IPS DF 6.9 (cell line): ENCODE measurements around the gene UNK.
"Not testable (repeated sequence)": the region's sequence is repeated elsewhere in the genome, so short reads cannot be mapped to it uniquely, and the experiment has no call there.

Experiments used
- DNase-seq: peaks from one replicate; pipeline ENCODE4 v3.0.0-alpha.2; 2013; ENCODE audit warnings: low read depth, low spot score
- H3K27ac ChIP-seq: one replicate; pipeline ENCODE4 v1.5.1; 2013; ENCODE audit warnings: low read length, control low read depth
- H3K27me3 ChIP-seq: 2 replicates; pipeline ENCODE4 v1.6.1; 2013; ENCODE audit warnings: mild to moderate bottlenecking, low read length; ENCODE audit not compliant: control insufficient read depth, insufficient read depth
- H3K36me3 ChIP-seq: 2 replicates; pipeline ENCODE4 v1.6.1; 2013; ENCODE audit warnings: low read length; ENCODE audit not compliant: control insufficient read depth, insufficient read depth
- H3K4me1 ChIP-seq: 2 replicates; pipeline ENCODE4 v1.6.1; 2013; ENCODE audit warnings: low read length; ENCODE audit not compliant: control insufficient read depth, insufficient read depth
- H3K4me3 ChIP-seq: 2 replicates; pipeline ENCODE4 v1.5.1; 2013; ENCODE audit warnings: mild to moderate bottlenecking, low read length
- H3K9me3 ChIP-seq: 2 replicates; pipeline ENCODE4 v1.6.1; 2013; ENCODE audit warnings: low read length, inconsistent platforms; ENCODE audit not compliant: control insufficient read depth, insufficient read depth
- WGBS: extraction: QIAGEN DNeasy Blood & Tissue Kit; methylation state at CpG from one replicate; pipeline ENCODE4 v1.1.7; 2013; ENCODE audit warnings: mixed read lengths, missing lambda C conversion rate; ENCODE audit not compliant: insufficient read length, insufficient coverage; 5-methylcytosine and 5-hydroxymethylcytosine counted together

UNK gene

DNA sequence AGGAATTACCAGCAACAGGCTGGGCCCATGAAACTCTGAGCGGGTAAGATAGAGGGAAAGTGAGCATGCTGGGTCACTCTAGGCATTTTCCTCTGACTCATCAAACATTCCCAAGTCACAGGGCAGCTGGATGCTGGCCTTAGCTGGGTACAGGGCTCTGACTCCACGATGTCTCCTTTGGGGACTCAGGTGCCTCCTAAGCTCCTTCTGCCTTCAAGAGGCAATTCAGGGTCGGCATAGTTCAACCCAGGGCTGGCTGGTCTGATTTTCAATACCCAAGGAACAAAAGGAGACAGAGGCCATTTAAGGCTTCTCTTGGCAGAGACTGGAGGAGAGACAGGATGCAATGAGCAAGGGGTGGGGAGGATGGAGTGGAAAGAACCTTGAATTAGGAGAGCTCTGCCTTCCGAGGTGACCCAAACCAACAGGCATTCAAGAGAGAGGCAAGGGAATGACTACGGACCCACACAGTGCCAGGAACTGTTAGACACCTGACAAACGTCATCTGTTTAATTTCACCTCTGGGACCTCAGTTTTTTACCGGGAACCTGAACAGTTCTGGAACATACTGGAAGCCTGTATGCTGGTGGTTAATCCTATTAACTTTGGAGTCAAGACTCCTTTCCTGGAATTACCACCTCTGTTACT lies 69.6 kb downstream of the UNK start:
- Histone ChIP-seq H3K36me3 (peaks cover 10% of the 10 kb centered on the region), H3K4me1 (no peaks in the 10 kb centered on the region), H3K4me3 (peak overlapping the region; percentile 75; the same call in 1 of the 2 replicates), H3K9me3 (no peaks in the 10 kb centered on the region), H3K27ac (no peak overlapping the region), H3K27me3 (no peaks in the 10 kb centered on the region)
- DNase-seq: no peak
- no CpG with 5 or more reads among the region's 7 CpGs for WGBS

- no peak for DNase-seq
- Histone ChIP-seq H3K4me3 (peak overlapping the region; percentile 75; the same call in 1 of the 2 replicates), H3K36me3 (peaks cover 4% of the 10 kb centered on the region), H3K9me3 (no peaks in the 10 kb centered on the region), H3K27ac (no peak overlapping the region), H3K27me3 (no peaks in the 10 kb centered on the region), H3K4me1 (no peaks in the 10 kb centered on the region)
- WGBS: no CpG with 5 or more reads among the region's 19 CpGs
Measured at GRCh38 chr17:75854881-75855309, 70.3 kb downstream of the UNK start.

- Histone ChIP-seq H3K36me3 (peaks cover 3% of the 10 kb centered on the region), H3K27ac (no peak within 1 kb of the TSS), H3K4me1 (no peaks in the 10 kb centered on the region), H3K9me3 (no peaks in the 10 kb centered on the region), H3K4me3 (peak within 1 kb of the TSS; percentile 94), H3K27me3 (no peaks in the 10 kb centered on the region)
- no CpG with 5 or more reads among the region's 58 CpGs for WGBS
- DNase-seq: peak; percentile 100
Measured at GRCh38 chr17:75855310-75856061, 70.9 kb downstream of the UNK start, which contains the start of gene WBP2. Gene WBP2, minus strand, starts transcription at chr17:75855335. Its CDS starts 38 bp downstream, at chr17:75855297.

DNA sequence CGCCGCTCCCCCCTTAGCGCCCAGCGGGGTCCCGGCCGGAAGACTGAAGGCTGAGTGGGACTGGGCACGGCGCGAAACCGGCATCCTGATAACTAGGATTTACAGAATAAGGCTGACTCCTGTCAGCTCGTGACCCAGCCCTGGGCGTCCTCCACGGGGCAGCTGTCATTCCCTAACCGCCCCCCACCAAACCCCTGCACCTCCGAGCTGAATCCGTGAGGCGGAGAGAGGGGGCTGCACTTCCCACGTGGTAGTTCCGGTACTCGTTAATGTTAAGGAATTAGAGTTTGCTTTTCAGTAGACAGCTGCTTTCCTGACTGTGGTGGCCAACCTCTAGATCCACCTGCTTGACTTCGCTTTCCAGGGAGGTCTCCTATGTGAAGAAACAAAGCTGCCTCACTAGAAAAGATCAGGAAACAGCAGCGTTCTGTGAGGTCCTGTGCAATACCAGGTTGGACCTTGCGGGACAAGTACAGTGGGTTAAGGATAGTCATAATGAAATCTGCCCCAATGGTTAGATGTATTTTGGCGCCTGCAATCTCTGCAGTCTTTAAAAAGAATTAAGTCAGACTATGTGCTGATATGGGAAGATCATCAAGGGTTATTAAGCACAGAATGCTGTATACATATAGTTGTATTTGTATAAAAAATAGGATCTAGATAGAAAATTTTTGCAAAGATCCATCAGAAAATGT lies 71.6 kb downstream of the UNK start:
- H3K27ac ChIP-seq: no peak overlapping the region
- DNase-seq: no peak
- peak overlapping the region; percentile 94; the same call in 1 of the 2 replicates for H3K4me3 ChIP-seq
- H3K27me3 ChIP-seq: no peaks in the 10 kb centered on the region
- H3K4me1 ChIP-seq: no peaks in the 10 kb centered on the region
- peaks cover 2% of the 10 kb centered on the region; the same call in 1 of the 2 replicates for H3K36me3 ChIP-seq
- no peaks in the 10 kb centered on the region for H3K9me3 ChIP-seq
- WGBS: no CpG with 5 or more reads among the region's 24 CpGs

DNA sequence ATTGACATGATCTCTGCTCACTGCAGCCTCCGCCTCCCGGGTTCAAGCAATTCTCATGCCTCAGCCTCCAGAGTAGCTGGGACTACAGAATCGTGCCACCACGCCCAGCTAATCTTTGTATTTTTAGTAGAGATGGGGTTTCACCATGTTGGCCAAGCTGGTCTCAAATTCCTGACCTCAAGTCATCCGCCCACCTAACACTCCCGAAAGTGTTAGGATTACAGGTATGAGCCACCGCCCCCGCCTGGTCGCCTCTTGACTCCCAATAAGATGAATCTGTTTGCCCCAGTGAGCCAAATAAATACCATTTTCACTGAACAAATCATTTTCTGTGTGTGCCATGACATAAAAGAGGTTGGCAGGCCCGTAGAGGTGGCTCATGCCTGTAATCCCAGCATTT lies 74.8 kb downstream of the UNK start:
- H3K4me1 ChIP-seq, H3K36me3 ChIP-seq, H3K4me3 ChIP-seq, DNase-seq, H3K27ac ChIP-seq, H3K27me3 ChIP-seq, H3K9me3 ChIP-seq: not testable (repeated sequence)
- no CpG with 5 or more reads among the region's 10 CpGs for WGBS

GRCh38 chr17:75861927-75862317 lies 77.3 kb downstream of the UNK start:
- Histone ChIP-seq H3K4me1 (peaks cover 2% of the 10 kb centered on the region; the same call in 1 of the 2 replicates), H3K4me3 (no peak overlapping the region), H3K36me3 (no peaks in the 10 kb centered on the region), H3K27me3 (no peaks in the 10 kb centered on the region), H3K27ac (no peak overlapping the region), H3K9me3 (no peaks in the 10 kb centered on the region)
- no CpG with 5 or more reads among the region's 9 CpGs for WGBS
- DNase-seq: no peak

- H3K27ac ChIP-seq: no peak overlapping the region
- no peak overlapping the region for H3K4me3 ChIP-seq
- DNase-seq: no peak
- H3K4me1 ChIP-seq: peaks cover 2% of the 10 kb centered on the region; the same call in 1 of the 2 replicates
- no CpG with 5 or more reads among the region's 8 CpGs for WGBS
- H3K9me3 ChIP-seq: no peaks in the 10 kb centered on the region
- no peaks in the 10 kb centered on the region for H3K36me3 ChIP-seq
- H3K27me3 ChIP-seq: no peaks in the 10 kb centered on the region
Measured at GRCh38 chr17:75864448-75864871, 79.9 kb downstream of the UNK start.

DNA sequence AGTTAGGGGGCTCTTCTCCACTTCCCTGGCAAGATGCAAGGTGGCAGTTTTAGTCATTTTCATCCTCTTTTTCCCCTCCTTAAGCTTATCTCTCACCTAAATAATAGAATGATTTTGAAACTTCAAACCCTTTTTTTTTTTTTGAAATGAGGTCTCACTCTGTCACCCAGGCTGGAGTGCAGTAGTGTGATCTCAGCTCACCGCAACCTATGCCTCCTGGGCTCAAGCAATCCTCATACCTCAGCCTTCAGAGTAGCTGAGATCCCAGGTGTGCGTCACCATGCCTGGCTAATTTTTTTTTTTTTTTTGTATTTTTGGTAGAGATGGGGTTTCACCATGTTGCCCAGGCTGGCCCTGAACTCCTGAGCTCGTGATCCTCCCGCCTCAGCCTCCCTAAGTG lies 80.3 kb downstream of the UNK start:
- not testable (repeated sequence) for H3K36me3 ChIP-seq, H3K4me3 ChIP-seq, H3K27me3 ChIP-seq, DNase-seq, H3K27ac ChIP-seq, H3K9me3 ChIP-seq, H3K4me1 ChIP-seq
- WGBS: no CpG with 5 or more reads among the region's 4 CpGs

- not testable (repeated sequence) for H3K27ac ChIP-seq, H3K9me3 ChIP-seq, H3K27me3 ChIP-seq, H3K36me3 ChIP-seq, H3K4me3 ChIP-seq, DNase-seq, H3K4me1 ChIP-seq
- no CpG with 5 or more reads among the region's 17 CpGs for WGBS
Measured at GRCh38 chr17:75865404-75866188, 81.0 kb downstream of the UNK start.
